K562 (cell line): ENCODE data around the gene KCTD19. TPM values are rescaled to one million over a fixed set of nuclear protein-coding genes. Genes with fewer than 3 reads are reported as not detected.
A peak's percentile ranks its signal among the peaks of the same experiment; 100 is the strongest.

Experiments used
- CBX3 ChIP-seq, 2 experiments: IDR thresholded peaks; 1 replicate in 1 of 2; 2 replicates in 1 of 2; pipeline ENCODE4 v1.6.1; 2012; ENCODE audit warnings: inconsistent platforms in 2 of 2, low read length in 2 of 2, borderline replicate concordance in 1 of 2, control low read depth in 1 of 2
- CC2D1A ChIP-seq: fragments of 450-650 bp; IDR thresholded peaks from 2 replicates; pipeline ENCODE4 v1.6.1; 2017; ENCODE audit warnings: mild to moderate bottlenecking
- CHCHD3 ChIP-seq: fragments of 250-450 bp; sonication (Bioruptor Pico); IDR thresholded peaks from 2 replicates; pipeline ENCODE4 v2.1.2; 2022; ENCODE audit warnings: mild to moderate bottlenecking
- CTCFL ChIP-seq: IDR thresholded peaks from 2 replicates; pipeline ENCODE4 v1.6.1; 2011; ENCODE audit warnings: borderline replicate concordance, low read depth, mild to moderate bottlenecking, moderate library complexity, low read length; ENCODE audit not compliant: insufficient read depth, poor library complexity, severe bottlenecking
- EZH2 ChIP-seq: IDR thresholded peaks from 2 replicates; pipeline ENCODE4 v1.6.1; 2012; ENCODE audit warnings: low read depth, mild to moderate bottlenecking, inconsistent platforms, low read length, borderline replicate concordance
- HIVEP1 ChIP-seq: fragments of 250-450 bp; sonication (Bioruptor Pico); IDR thresholded peaks from 2 replicates; pipeline ENCODE4 v1.4.0; 2020; ENCODE audit warnings: mild to moderate bottlenecking
- MBD1 ChIP-seq: fragments of 250-450 bp; sonication (Bioruptor Pico); IDR thresholded peaks from 2 replicates; pipeline ENCODE4 v1.8.0; 2022; ENCODE audit warnings: inconsistent platforms
- MEIS2 ChIP-seq: fragments of 450-650 bp; IDR thresholded peaks from 2 replicates; pipeline ENCODE4 v1.6.1; 2014; ENCODE audit warnings: mild to moderate bottlenecking; ENCODE audit not compliant: partially characterized antibody
- MTA3 ChIP-seq: fragments of 450-650 bp; formaldehyde crosslinking; IDR thresholded peaks from 2 replicates; pipeline ENCODE4 v1.6.1; 2017; ENCODE audit warnings: mild to moderate bottlenecking, borderline replicate concordance
- PTBP1 ChIP-seq: fragments of 200-400 bp; formaldehyde crosslinking; IDR thresholded peaks from 2 replicates; pipeline ENCODE4 v1.6.1; 2017; ENCODE audit warnings: low read depth, low read length
- SIX5 ChIP-seq, 2 experiments: IDR thresholded peaks; 2 replicates each; pipeline ENCODE4 v1.6.1; 2011; ENCODE audit warnings: low read length in 2 of 2, borderline replicate concordance in 1 of 2, low read depth in 1 of 2, mild to moderate bottlenecking in 1 of 2, moderate library complexity in 1 of 2; ENCODE audit not compliant: insufficient read depth in 1 of 2
- ZBTB40 ChIP-seq, 2 experiments: fragments of 450-650 bp in 1 of 2; sonication (generic) in 1 of 2; formaldehyde crosslinking in 1 of 2; IDR thresholded peaks; 2 replicates each; pipeline versions ENCODE4 v1.7.1 to v1.9.0; 2016 to 2022; ENCODE audit warnings: inconsistent platforms in 1 of 2, mild to moderate bottlenecking in 1 of 2, missing genetic modification reagents in 1 of 2
- ZEB2 ChIP-seq: fragments of 450-650 bp; IDR thresholded peaks from 2 replicates; pipeline ENCODE4 v1.6.1; 2016
- ZNF165 ChIP-seq: fragments of 250-450 bp; sonication (Bioruptor Pico); IDR thresholded peaks from 2 replicates; pipeline ENCODE4 v1.4.0; 2020; ENCODE audit warnings: borderline replicate concordance
- ZNF77 ChIP-seq: fragments of 250-450 bp; sonication (Bioruptor Pico); IDR thresholded peaks from 2 replicates; pipeline ENCODE4 v1.5.0; 2020
- polyA plus RNA-seq, 8 experiments: library from polyadenylated mRNA; depleted of rRNA in 4 of 8; stranded (reverse) in 5 of 8; unstranded in 3 of 8; fragments of >200 nt; fragmentation: Nextera tagmentation in 2 of 8; fragmentation: Illumina TruSeq in 1 of 8; extraction: Ambion mirVana in 2 of 8; extraction: Trizol in 1 of 8; gene quantifications; 2 replicates each; pipeline versions ENCODE4 v1.2.1 to v1.2.3, GENCODE V29; 2011 to 2014; ENCODE audit warnings: inconsistent platforms in 1 of 8, missing spikeins in 1 of 8
- total RNA-seq, 7 experiments: library from RNA; depleted of rRNA in 6 of 7; stranded (reverse); fragments of >200 nt in 6 of 7; fragmentation: Illumina TruSeq in 2 of 7; extraction: Trizol in 2 of 7; gene quantifications; 2 replicates each; pipeline versions ENCODE4 v1.2.1 to v1.2.3, GENCODE V29; 2011 to 2021; ENCODE audit warnings: low replicate concordance in 1 of 7

KCTD19 gene
- total and polyA plus RNA-seq, 9 of the 15 experiments (the other 6 are each of a cell fraction or from before 2014, with no cell fraction given): 0.03 to 0.91 (median 0.22) TPM; not detected in 2

- TF ChIP-seq MBD1 (CRISPR knock-in tag) (no peak), MEIS2 (no peak), ZNF165 (CRISPR knock-in tag) (no peak), PTBP1 (no peak), ZBTB40 (IDR thresholded peaks at IDR 0.05) (no peak), ZBTB40 (CRISPR knock-in tag; IDR thresholded peaks at IDR 0.05) (no peak), SIX5 (IDR thresholded peaks at IDR 0.05; ENCODE audit: borderline replicate concordance in 1 of 2, insufficient read depth in 1 of 2, low read depth in 1 of 2, low read length in 2 of 2) (no peak), ZNF77 (CRISPR knock-in tag) (no peak), MTA3 (no peak), CBX3 (IDR thresholded peaks at IDR 0.05; ENCODE audit: borderline replicate concordance in 1 of 2, low read length in 2 of 2) (no peak), CC2D1A (no peak), EZH2 (no peak), CHCHD3 (CRISPR knock-in tag) (no peak), HIVEP1 (CRISPR knock-in tag) (no peak), CTCFL (peak; percentile 82), ZEB2 (no peak)
These were observed 78.0 kb downstream of the KCTD19 start, which contains the start of gene SLC9A5 (continued) for GRCh38 chr16:67248401-67249177.
